DND-41 (cell line): ENCODE measurements around the gene HNRNPH2.

Experiments used
- ATAC-seq: fragments of 200-7000 bp; cut with Tn5 transposase; 3 replicates; pipeline ENCODE4 v1.9.1; 2021; ENCODE audit warnings: low read depth; ENCODE audit not compliant: insufficient read depth
- DNase-seq: peaks from one replicate; pipeline ENCODE4 v3.0.0-alpha.2; 2020
- H2AFZ ChIP-seq: 2 replicates; pipeline ENCODE4 v1.6.0; 2012; ENCODE audit warnings: low read depth, low read length
- H3K27ac ChIP-seq: 2 replicates; pipeline ENCODE4 v1.5.1; 2012; ENCODE audit warnings: low read length, inconsistent platforms
- H3K27me3 ChIP-seq: fragments of 200-600 bp; sonication (generic); 2 replicates; pipeline ENCODE4 v1.6.0; 2012; ENCODE audit warnings: low read length, mild to moderate bottlenecking, inconsistent platforms; ENCODE audit not compliant: insufficient read depth, poor library complexity
- H3K36me3 ChIP-seq: 2 replicates; pipeline ENCODE4 v1.5.1; 2012; ENCODE audit warnings: low read length, inconsistent platforms; ENCODE audit not compliant: insufficient read depth
- H3K4me1 ChIP-seq: 2 replicates; pipeline ENCODE4 v1.5.1; 2012; ENCODE audit warnings: mild to moderate bottlenecking, low read length; ENCODE audit not compliant: insufficient read depth
- H3K4me2 ChIP-seq: 2 replicates; pipeline ENCODE4 v1.6.0; 2012; ENCODE audit warnings: mild to moderate bottlenecking, moderate library complexity, low read length, inconsistent platforms; ENCODE audit not compliant: insufficient read depth
- H3K4me3 ChIP-seq, 2 experiments: fragments of 200-600 bp in 1 of 2; shearing (Covaris generic) in 1 of 2; 2 replicates each; pipeline ENCODE4 v1.5.1; 2012 to 2016; ENCODE audit warnings: inconsistent platforms in 2 of 2, low read length in 2 of 2, mild to moderate bottlenecking in 2 of 2, low read depth in 1 of 2, moderate library complexity in 1 of 2
- H3K79me2 ChIP-seq: 2 replicates; pipeline ENCODE4 v1.6.0; 2012; ENCODE audit warnings: low read length, inconsistent platforms; ENCODE audit not compliant: insufficient read depth
- H3K9ac ChIP-seq: 2 replicates; pipeline ENCODE4 v1.6.0; 2012; ENCODE audit warnings: low read depth, mild to moderate bottlenecking, inconsistent platforms, low read length, moderate library complexity
- H3K9me3 ChIP-seq: 2 replicates; pipeline ENCODE4 v1.5.1; 2012; ENCODE audit warnings: low read length, moderate library complexity, mild to moderate bottlenecking, inconsistent platforms; ENCODE audit not compliant: insufficient read depth, severe bottlenecking
- H4K20me1 ChIP-seq: 2 replicates; pipeline ENCODE4 v1.6.0; 2012; ENCODE audit warnings: low read length; ENCODE audit not compliant: insufficient read depth
- CTCF ChIP-seq: IDR thresholded peaks from 2 replicates; pipeline ENCODE4 v1.5.1; 2012; ENCODE audit warnings: borderline replicate concordance, low read length, moderate library complexity, mild to moderate bottlenecking; ENCODE audit not compliant: poor library complexity, severe bottlenecking; ENCODE audit errors: extremely low read depth
- EZH2 ChIP-seq: IDR thresholded peaks from 3 replicates; pipeline ENCODE4 v1.6.1; 2012; ENCODE audit warnings: borderline replicate concordance, low read depth, mild to moderate bottlenecking, moderate library complexity, low read length, inconsistent platforms; ENCODE audit not compliant: severe bottlenecking

Gene HNRNPH2

GRCh38 chrX:101391831-101392230 is 16.2 kb upstream of the HNRNPH2 start:
- peak overlapping the region; percentile 79 for H3K4me2 ChIP-seq
- no peaks in the 10 kb centered on the region for H3K9me3 ChIP-seq
- peaks cover 39% of the 10 kb centered on the region for H3K36me3 ChIP-seq
- peak overlapping the region; percentile 69 for H3K9ac ChIP-seq
- DNase-seq (no peak), ATAC-seq (no peak)
- TF ChIP-seq EZH2 (no peak), CTCF (no peak)
- no peaks in the 10 kb centered on the region for H3K27me3 ChIP-seq
- H4K20me1 ChIP-seq = no peaks in the 10 kb centered on the region; the same call in 1 of the 2 replicates
- H3K79me2 ChIP-seq = peaks cover 25% of the 10 kb centered on the region
- peaks cover 31% of the 10 kb centered on the region for H3K4me1 ChIP-seq
- H2AFZ ChIP-seq = no peak overlapping the region
- H3K4me3 ChIP-seq = peak overlapping the region; percentile 54 to 70; a peak in 3 of 4 replicates
- H3K27ac ChIP-seq = peak overlapping the region; percentile 69

- Histone ChIP-seq H3K36me3 (peaks cover 39% of the 10 kb centered on the region), H3K27me3 (no peaks in the 10 kb centered on the region), H4K20me1 (no peaks in the 10 kb centered on the region; the same call in 1 of the 2 replicates), H3K9me3 (no peaks in the 10 kb centered on the region), H3K4me2 (peak overlapping the region; percentile 79; the same call in 1 of the 2 replicates), H2AFZ (no peak overlapping the region), H3K79me2 (peaks cover 25% of the 10 kb centered on the region), H3K4me3 (no peak overlapping the region), H3K4me1 (peaks cover 31% of the 10 kb centered on the region), H3K9ac (no peak overlapping the region), H3K27ac (no peak overlapping the region)
- no peak for ATAC-seq
- DNase-seq = no peak
- TF ChIP-seq EZH2 = no peak
- TF ChIP-seq CTCF = no peak
Observed at GRCh38 chrX:101393530-101394305, 14.3 kb upstream of the HNRNPH2 start.

GRCh38 chrX:101394372-101394771 is 13.7 kb upstream of the HNRNPH2 start:
- H2AFZ ChIP-seq = no peak overlapping the region
- H3K4me3 ChIP-seq = no peak overlapping the region
- no peaks in the 10 kb centered on the region; the same call in 1 of the 2 replicates for H4K20me1 ChIP-seq
- no peaks in the 10 kb centered on the region for H3K9me3 ChIP-seq
- no peak overlapping the region for H3K27ac ChIP-seq
- peaks cover 39% of the 10 kb centered on the region for H3K36me3 ChIP-seq
- H3K9ac ChIP-seq = no peak overlapping the region
- TF ChIP-seq EZH2 = no peak
- TF ChIP-seq CTCF = no peak
- H3K27me3 ChIP-seq = no peaks in the 10 kb centered on the region
- DNase-seq (no peak), ATAC-seq (no peak)
- H3K4me1 ChIP-seq = peaks cover 31% of the 10 kb centered on the region
- no peak overlapping the region for H3K4me2 ChIP-seq
- H3K79me2 ChIP-seq = peaks cover 25% of the 10 kb centered on the region
